MCF 10A (cell line): ENCODE measurements around the gene STAT1. TPM values are rescaled to one million over a fixed set of nuclear protein-coding genes. Genes with fewer than 3 reads are reported as not detected.

Experiments
- BruUV-seq: library from RNA; stranded (reverse); fragments of 400-500 nt; replicated peaks from 2 replicates; lab custom pipeline; 2021; lab: Mats Ljungman, UMichigan
- CTCF ChIA-PET: fragments of 300-600 bp; sonication (Branson Sonifier 250); formaldehyde crosslinking; extraction: SDS; loops from one replicate; lab custom pipeline; 2021; ENCODE audit warnings: antibody characterized with exemption, inconsistent platforms; lab: Yijun Ruan, JAX
- POLR2A ChIA-PET: fragments of 300-600, 350-650 bp; sonication (Branson Sonifier 250); formaldehyde crosslinking; extraction: SDS; loops from one replicate; lab custom pipeline; 2020; ENCODE audit warnings: antibody characterized with exemption, inconsistent platforms; lab: Yijun Ruan, JAX
- DNase-seq: peaks from one replicate; pipeline ENCODE4 v3.0.0-alpha.2; 2018; ENCODE audit not compliant: unreplicated experiment
- H3K27ac Mint-ChIP-seq: one replicate; pipeline ENCODE4 v1.8.0; 2022; ENCODE audit warnings: mild to moderate bottlenecking, low read depth, mixed read lengths; ENCODE audit not compliant: unreplicated experiment
- H3K27me3 Mint-ChIP-seq: one replicate; pipeline ENCODE4 v1.8.0; 2022; ENCODE audit warnings: mixed read lengths; ENCODE audit not compliant: insufficient read depth, unreplicated experiment
- H3K36me3 Mint-ChIP-seq: one replicate; pipeline ENCODE4 v1.8.0; 2022; ENCODE audit warnings: mild to moderate bottlenecking, moderate library complexity, mixed read lengths; ENCODE audit not compliant: insufficient read depth, unreplicated experiment
- H3K4me1 Mint-ChIP-seq: one replicate; pipeline ENCODE4 v1.8.0; 2022; ENCODE audit warnings: mixed read lengths; ENCODE audit not compliant: insufficient read depth, unreplicated experiment
- H3K4me3 Mint-ChIP-seq: one replicate; pipeline ENCODE4 v1.8.0; 2022; ENCODE audit warnings: mild to moderate bottlenecking, moderate library complexity, mixed read lengths; ENCODE audit not compliant: unreplicated experiment
- H3K9me3 Mint-ChIP-seq: one replicate; pipeline ENCODE4 v1.8.0; 2022; ENCODE audit warnings: mixed read lengths; ENCODE audit not compliant: unreplicated experiment
- intact Hi-C: fragments of 100-400 bp; cut with micrococcal nuclease; formaldehyde crosslinking; loops from 2 replicates; pipeline ENCODE4 v1.14.1; 2022
- total RNA-seq: library from RNA; stranded (reverse); gene quantifications from 2 replicates; pipeline ENCODE4 v1.2.3, GENCODE V29; 2022
- TF ChIP-seq, protein P1 (sequence below): fragments of 200-600 bp; IDR thresholded peaks from one replicate; pipeline ENCODE4 v1.8.0; 2022; ENCODE audit warnings: antibody characterized with exemption, mild to moderate bottlenecking; ENCODE audit not compliant: unreplicated experiment

The STAT1 gene
- total RNA-seq, 1 experiment from 2014 or later = 36.9 TPM

- no peaks in the 10 kb centered on the region for H3K27me3 Mint-ChIP-seq
- intact Hi-C loops = no loop called here
- BruUV-seq = no TSS peak
- no peak overlapping the region for H3K27ac Mint-ChIP-seq
- H3K9me3 Mint-ChIP-seq = no peaks in the 10 kb centered on the region
- TF ChIP-seq, protein P1, sequence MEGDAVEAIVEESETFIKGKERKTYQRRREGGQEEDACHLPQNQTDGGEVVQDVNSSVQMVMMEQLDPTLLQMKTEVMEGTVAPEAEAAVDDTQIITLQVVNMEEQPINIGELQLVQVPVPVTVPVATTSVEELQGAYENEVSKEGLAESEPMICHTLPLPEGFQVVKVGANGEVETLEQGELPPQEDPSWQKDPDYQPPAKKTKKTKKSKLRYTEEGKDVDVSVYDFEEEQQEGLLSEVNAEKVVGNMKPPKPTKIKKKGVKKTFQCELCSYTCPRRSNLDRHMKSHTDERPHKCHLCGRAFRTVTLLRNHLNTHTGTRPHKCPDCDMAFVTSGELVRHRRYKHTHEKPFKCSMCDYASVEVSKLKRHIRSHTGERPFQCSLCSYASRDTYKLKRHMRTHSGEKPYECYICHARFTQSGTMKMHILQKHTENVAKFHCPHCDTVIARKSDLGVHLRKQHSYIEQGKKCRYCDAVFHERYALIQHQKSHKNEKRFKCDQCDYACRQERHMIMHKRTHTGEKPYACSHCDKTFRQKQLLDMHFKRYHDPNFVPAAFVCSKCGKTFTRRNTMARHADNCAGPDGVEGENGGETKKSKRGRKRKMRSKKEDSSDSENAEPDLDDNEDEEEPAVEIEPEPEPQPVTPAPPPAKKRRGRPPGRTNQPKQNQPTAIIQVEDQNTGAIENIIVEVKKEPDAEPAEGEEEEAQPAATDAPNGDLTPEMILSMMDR = no peak
- DNase-seq = no peak
- CTCF ChIA-PET = interaction anchor here (0.7 kb wide), 1 partner anchor 16 kb away, joined by 4 read pairs; no protein-coding TSS in a partner anchor
- H3K4me3 Mint-ChIP-seq = no peak overlapping the region
- peaks cover 85% of the 10 kb centered on the region for H3K36me3 Mint-ChIP-seq
- POLR2A ChIA-PET = no interaction called here
- peaks cover 7% of the 10 kb centered on the region for H3K4me1 Mint-ChIP-seq
Measured at GRCh38 chr2:190981733-190982132, 32.2 kb downstream of the STAT1 start.

DNA sequence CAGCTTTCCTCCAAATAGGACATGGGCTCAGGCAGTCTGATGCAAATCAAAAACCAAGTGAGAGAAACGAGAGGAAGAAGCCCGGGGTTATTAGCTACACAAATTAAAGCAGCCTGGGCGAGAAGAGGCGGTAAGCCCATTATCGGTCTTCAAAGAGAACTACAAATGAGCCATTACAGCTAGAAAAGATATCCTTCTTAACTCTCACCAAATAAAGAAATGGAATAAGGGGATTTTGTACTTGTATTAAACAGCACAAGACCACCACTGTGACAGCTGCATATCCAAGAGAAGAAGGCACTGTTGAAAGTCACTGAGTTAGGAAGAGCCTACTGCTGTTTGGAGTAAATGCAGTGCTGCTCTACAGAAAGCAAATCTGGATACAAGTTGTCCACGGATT, 32.6 kb downstream of the STAT1 start:
- ChIA-PET CTCF (interaction anchor here (0.5 kb wide), 1 partner anchor 165 kb away, joined by 3 read pairs; no protein-coding TSS in a partner anchor), POLR2A (no interaction called here)
- intact Hi-C loops = no loop called here
- no TSS peak for BruUV-seq
- Mint-ChIP-seq H3K4me1 (peaks cover 7% of the 10 kb centered on the region), H3K36me3 (peaks cover 89% of the 10 kb centered on the region), H3K27ac (no peak overlapping the region), H3K27me3 (no peaks in the 10 kb centered on the region), H3K9me3 (no peaks in the 10 kb centered on the region), H3K4me3 (no peak overlapping the region)
- no peak for DNase-seq
- TF ChIP-seq, protein P1 = no peak

- ChIA-PET POLR2A (no interaction called here), CTCF (interaction anchor here (0.5 kb wide), 1 partner anchor 165 kb away, joined by 3 read pairs; no protein-coding TSS in a partner anchor)
- no peak for DNase-seq
- Mint-ChIP-seq H3K9me3 (no peaks in the 10 kb centered on the region), H3K27ac (no peak overlapping the region), H3K36me3 (peaks cover 92% of the 10 kb centered on the region), H3K4me1 (peaks cover 7% of the 10 kb centered on the region), H3K27me3 (no peaks in the 10 kb centered on the region), H3K4me3 (no peak overlapping the region)
- TF ChIP-seq, protein P1 = no peak
- intact Hi-C loops = no loop called here
- BruUV-seq = no TSS peak
Measured at GRCh38 chr2:190980630-190981209, 33.3 kb downstream of the STAT1 start.

DNA sequence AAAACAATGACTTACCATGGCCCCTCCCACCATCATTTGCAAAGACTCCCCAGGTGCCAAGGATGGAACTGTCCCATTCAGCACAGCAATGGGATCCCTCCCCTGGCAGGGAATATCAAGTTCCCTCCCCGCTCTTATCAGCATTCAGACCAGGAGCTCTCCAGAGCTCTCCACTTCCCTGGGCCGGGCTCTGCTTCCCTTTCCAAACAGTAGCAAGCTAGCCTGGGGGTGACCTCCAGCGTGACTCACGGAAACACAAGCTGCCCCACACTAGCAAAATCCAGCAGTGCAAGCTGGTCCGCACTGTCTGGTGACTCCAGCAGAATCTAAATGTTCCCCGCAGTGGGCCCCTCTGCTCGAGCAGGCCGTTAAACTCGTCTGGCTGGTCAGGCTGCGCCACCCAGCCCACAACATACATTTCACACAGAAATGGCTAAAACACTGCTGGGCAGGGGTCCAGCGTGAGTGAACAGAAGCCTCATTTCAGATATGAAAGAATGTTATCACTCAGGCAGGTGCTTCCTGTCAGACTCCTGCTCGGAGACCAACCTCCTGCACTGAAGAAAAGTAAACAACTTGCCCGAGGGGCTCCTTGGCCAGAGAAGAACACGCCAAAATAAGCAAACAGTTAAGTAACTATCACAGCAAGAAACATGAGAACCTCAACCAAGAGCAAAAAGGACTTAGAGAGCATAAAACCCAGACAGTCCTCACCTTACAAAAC, 33.9 kb downstream of the STAT1 start:
- ChIA-PET CTCF (no interaction called here), POLR2A (no interaction called here)
- TF ChIP-seq, protein P1 = no peak
- H3K4me1 Mint-ChIP-seq = peaks cover 7% of the 10 kb centered on the region
- intact Hi-C loops = no loop called here
- H3K36me3 Mint-ChIP-seq = peaks cover 92% of the 10 kb centered on the region
- H3K27me3 Mint-ChIP-seq = no peaks in the 10 kb centered on the region
- no peak overlapping the region for H3K27ac Mint-ChIP-seq
- DNase-seq = no peak
- no peaks in the 10 kb centered on the region for H3K9me3 Mint-ChIP-seq
- no TSS peak for BruUV-seq
- H3K4me3 Mint-ChIP-seq = no peak overlapping the region
